Prostate gland (tissue), 2 donors: ENCODE results near the gene LBX2.

Experiments used
- POLR2A ChIP-seq: fragments of 450-650 bp; IDR thresholded peaks from one replicate; pipeline ENCODE4 v1.6.1; 2016; ENCODE audit warnings: antibody characterized with exemption, mild to moderate bottlenecking
- POLR2AphosphoS5 ChIP-seq: sonication (generic); formaldehyde crosslinking; IDR thresholded peaks from one replicate; pipeline ENCODE4 v1.6.1; 2017; ENCODE audit warnings: antibody characterized with exemption
- TF ChIP-seq, protein P1 (sequence below), 4 experiments: fragments of 200-600 bp in 2 of 4; fragments of 450-650 bp in 2 of 4; sonication (generic) in 2 of 4; IDR thresholded peaks; 1 replicate in 3 of 4; 2 replicates in 1 of 4; pipeline ENCODE4 v1.5.1; 2016 to 2019; ENCODE audit warnings: antibody characterized with exemption in 4 of 4, mild to moderate bottlenecking in 2 of 4, moderate library complexity in 2 of 4

DNA sequence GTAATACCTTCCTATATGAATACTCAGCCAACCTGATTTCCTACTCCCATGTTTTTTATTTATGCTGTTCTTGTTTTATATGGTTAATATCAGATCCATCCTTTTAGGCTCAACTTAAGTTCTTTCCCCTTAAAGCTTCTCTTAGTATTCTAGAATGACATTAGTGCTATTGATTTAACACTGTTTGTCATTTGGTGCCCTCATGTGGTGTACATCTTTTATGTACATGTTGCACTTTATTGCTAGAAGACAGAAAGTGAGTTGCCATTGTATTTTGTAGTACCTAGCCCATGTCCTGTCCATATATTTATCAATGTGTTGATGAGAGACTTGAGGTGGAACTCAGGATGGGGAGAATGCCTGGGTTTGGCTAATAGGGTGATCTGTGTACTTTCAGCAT, 32.8 kb upstream of the LBX2 start:
- TF ChIP-seq, protein P1, sequence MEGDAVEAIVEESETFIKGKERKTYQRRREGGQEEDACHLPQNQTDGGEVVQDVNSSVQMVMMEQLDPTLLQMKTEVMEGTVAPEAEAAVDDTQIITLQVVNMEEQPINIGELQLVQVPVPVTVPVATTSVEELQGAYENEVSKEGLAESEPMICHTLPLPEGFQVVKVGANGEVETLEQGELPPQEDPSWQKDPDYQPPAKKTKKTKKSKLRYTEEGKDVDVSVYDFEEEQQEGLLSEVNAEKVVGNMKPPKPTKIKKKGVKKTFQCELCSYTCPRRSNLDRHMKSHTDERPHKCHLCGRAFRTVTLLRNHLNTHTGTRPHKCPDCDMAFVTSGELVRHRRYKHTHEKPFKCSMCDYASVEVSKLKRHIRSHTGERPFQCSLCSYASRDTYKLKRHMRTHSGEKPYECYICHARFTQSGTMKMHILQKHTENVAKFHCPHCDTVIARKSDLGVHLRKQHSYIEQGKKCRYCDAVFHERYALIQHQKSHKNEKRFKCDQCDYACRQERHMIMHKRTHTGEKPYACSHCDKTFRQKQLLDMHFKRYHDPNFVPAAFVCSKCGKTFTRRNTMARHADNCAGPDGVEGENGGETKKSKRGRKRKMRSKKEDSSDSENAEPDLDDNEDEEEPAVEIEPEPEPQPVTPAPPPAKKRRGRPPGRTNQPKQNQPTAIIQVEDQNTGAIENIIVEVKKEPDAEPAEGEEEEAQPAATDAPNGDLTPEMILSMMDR (IDR thresholded peaks at IDR 0.05): peak in 2 of 4 experiments; percentile 31
- TF ChIP-seq POLR2AphosphoS5 (no peak), POLR2A (no peak)
